Stimulated activated CD8-positive, alpha-beta memory T cell treated with anti-CD3 and anti-CD28 coated beads, Interleukin-7, amount 100 ng/mL, for 1 hour (primary cell): ENCODE data around the gene TF.

Source experiments
- DNase-seq, 2 donors: peaks; one replicate each; pipeline ENCODE4 v3.0.0-alpha.2; 2020; ENCODE audit warnings: low read depth in 2 of 2

TF gene

GRCh38 chr3:133747373-133747772, 1.2 kb downstream of the TF start:
- no peak for DNase-seq

DNA sequence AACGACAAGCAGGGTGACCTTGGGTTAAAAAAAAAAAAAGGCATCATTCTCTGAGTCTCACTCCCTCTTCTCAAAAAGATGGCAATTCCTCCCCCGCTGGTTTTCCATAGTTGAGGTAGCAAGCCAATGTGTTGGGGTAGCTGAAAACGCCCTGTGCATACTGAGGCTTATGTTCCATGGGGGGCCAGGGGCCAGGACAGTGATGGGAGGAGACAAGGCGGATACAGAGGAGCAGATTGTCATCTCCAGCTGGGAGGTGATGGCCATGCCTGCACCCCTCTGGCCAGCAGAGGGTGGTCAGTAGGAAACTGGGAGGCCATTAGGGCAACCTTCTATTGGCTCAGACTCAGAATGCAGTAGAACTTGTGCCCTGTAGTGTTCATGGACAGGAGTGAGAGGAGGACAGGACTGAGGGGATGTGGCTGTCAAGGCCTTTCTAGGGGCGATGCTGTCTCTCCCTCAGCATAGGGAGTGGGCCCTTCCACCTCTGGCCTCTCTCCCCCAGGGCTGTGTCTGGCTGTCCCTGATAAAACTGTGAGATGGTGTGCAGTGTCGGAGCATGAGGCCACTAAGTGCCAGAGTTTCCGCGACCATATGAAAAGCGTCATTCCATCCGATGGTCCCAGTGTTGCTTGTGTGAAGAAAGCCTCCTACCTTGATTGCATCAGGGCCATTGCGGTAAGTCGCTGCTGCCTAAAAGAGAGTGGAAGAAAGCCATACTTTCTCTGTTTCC, 1.9 kb downstream of the TF start:
- no peak for DNase-seq

- no peak for DNase-seq
Observed at GRCh38 chr3:133749427-133750258, 3.5 kb downstream of the TF start.

DNA sequence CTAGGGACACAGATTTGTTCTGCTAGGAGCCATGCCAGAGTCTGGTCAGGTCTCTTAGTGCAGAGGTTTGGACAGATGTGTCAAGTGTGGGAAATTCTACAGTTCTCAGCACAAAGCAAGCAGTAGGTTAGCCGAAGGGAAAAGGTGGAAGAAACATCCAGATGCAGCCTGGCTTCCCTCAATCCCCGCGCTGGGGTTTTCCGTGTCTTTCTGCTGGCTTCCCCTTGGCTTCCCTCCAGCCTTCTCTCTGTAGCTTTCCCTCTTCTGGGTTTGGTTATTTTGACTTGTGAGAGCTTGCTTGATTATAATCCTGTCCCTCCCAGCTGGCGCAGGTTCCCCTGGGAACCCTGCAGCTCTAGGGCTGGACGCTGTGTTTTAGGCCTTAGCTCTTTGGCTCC, 4.1 kb downstream of the TF start:
- DNase-seq, result no peak

GRCh38 chr3:133753107-133753778, 7.0 kb downstream of the TF start:
- no peak for DNase-seq

DNA sequence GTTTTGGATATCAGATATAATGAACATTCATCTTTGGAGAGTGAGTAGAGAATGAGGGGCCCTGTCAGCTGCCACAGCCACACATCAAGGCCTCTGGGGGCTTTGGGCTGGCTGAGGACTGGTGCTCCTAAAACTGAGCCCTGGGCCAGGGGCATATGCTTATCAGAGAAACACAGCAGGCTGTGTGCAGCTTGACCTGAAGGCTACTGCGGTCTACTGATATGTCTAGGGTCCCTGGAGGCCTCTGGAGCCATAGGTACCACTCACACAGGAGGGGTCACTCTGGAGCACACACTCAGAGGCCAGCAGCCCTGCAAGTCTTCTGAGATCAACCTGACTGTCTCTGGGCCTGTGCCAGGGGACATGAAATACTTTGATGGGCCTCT, 7.6 kb downstream of the TF start:
- DNase-seq, result no peak

GRCh38 chr3:133754455-133754854, 8.3 kb downstream of the TF start:
- no peak for DNase-seq

DNA sequence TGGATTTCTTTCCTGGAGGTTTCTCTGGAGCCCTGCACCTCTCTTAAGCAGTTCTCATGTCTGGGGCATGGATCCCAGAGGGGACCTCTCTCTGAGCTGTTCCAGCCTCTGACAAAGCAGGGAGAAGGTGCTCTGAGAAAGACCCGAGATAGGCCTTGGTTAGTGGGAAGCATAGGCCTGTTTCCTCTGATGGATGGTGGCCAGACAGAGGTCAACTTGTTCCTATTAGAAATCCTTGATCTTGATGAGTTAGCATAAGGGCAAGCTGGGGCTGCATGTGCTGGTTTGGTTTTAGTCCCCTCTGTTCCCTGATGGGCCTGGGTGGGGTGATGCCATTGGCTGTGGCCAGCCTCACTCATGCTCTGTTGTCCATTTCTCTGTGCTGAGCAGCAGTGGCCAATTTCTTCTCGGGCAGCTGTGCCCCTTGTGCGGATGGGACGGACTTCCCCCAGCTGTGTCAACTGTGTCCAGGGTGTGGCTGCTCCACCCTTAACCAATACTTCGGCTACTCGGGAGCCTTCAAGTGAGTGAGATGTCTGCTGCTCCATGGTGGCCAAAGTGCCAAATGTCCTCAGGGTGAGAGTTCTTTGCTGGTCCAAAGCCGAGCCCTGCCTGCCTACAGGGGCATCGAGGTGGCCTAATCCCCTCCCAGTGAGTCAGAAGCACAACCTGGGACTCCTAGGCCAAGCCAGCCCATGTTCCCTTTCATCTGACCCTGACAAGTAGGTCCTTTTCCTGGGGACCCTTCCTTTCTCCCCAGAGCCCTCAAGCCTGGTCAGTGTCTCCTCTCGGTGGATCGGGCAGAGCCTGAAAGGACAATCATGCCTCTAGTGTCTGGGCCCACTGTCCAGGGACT, 9.0 kb downstream of the TF start:
- DNase-seq, result no peak

DNA sequence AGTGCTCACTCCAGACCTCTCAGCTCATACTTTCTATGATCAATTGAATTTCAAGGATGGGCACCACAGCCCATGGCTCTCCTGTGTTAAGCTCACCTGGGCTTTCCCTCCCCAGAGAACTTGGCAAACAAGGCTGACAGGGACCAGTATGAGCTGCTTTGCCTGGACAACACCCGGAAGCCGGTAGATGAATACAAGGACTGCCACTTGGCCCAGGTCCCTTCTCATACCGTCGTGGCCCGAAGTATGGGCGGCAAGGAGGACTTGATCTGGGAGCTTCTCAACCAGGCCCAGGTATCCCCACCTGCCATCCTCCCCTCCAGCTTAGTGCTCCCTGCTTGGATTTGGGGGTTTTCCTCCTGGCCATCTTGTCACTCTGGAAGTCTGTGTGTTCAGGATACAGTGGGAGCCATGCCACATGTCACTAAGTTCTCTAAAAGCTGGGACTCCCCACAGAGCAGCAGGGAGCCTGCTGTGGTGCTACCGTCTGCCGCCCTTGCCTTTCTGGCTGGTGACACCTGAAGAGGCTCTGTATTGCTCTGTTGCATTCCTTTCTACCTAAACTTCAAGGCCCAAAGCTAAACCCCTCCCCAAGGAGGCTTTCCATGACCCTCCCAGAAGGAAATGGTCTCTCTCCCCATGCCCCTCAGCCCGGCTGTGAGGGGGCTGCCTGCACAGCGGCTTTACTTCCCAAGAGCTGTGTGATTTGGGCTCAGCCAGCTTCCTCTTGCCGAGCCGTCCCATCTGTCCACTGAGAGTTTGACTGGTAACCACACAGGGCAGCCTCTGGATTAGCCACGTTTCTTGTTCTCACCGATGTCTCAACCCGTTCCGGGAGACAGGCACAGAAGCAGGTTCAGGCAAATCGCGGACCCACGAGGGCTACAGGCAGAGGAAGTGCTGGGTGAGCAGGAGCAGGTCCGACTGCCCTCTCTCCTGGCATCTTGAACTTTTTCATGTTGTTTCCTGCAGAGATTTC, 10.8 kb downstream of the TF start:
- no peak for DNase-seq

GRCh38 chr3:133757701-133758567, 11.7 kb downstream of the TF start:
- no peak for DNase-seq

- DNase-seq, result no peak
Observed at GRCh38 chr3:133758568-133758928, 12.4 kb downstream of the TF start.

DNA sequence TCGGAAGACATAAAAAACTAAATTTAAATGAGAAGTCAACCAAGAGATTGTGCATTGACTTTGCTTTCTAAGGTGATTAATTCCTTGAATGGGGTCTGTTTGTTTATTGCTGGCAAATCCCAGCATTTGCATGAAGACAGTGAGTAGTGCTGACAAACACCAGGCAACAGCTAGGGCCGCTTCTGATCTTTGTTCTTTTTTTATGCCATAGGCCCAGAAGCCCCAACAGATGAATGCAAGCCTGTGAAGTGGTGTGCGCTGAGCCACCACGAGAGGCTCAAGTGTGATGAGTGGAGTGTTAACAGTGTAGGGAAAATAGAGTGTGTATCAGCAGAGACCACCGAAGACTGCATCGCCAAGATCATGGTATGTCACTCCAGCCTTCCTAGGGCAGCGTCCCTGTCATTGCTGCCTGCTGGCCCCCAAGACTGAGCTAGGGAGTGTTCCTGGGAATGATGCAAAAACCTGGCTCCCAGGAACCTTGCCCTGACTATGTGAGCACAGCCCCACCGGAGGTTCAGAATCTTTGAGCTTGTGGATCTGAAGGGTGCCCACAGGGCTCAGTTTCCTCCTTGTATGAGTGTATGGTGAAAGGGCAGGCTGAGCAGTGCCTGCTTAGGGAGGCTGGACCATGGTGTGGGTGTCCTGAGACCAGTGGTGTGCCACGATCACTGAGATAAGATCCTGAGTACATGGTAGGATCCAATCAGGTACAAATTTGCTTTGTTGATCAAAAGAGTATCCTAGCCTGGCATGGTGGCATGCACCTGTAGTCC, 13.0 kb downstream of the TF start:
- DNase-seq, result no peak

DNA sequence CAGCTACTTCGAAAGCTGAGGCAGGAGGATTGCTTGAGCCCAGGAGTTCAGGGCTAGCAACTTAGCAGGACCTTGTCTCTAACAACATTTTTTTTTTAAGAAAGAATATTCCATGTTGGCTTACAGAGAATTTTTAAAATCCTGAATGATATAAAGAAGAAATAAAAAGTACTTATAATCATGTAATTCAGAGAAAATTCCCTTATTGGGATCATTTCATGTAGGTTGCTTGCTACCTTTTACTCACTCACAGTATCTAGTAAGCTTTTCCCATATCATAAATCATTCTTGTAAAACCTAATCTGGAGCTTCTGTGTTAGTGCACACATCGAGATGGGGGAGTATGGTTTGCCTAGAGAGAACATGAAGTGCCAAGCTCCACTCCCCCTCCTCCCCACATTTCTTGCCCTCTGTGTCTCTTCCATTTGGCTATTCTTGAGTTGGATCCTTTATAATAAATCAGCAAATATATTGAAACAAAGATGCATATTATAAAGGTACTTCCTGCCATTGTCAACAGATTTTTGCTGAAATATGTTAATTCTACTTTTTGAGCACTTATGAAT, 13.6 kb downstream of the TF start:
- no peak for DNase-seq

GRCh38 chr3:133760916-133761315, 14.7 kb downstream of the TF start:
- DNase-seq, result no peak

- no peak for DNase-seq
Observed at GRCh38 chr3:133761605-133762484, 15.7 kb downstream of the TF start.

DNA sequence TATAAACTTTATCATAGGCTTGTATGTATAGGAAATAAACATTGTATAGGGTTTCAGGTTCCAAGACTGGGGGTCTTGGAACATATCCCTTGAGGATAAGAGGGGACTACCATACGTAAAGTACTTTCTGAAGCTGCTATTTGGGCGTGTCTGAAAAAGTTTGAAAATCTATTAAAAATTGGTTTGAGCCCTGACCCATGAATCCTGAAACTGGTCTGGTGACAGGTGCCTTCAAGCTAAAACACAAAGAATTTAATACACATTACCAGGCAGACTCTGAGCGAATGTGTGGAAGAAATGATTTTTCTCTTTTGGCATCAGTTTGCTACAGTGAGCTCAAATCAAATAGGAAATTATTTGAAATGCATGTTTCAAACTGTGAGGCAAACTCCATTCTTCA, 16.3 kb downstream of the TF start:
- no peak for DNase-seq
